Activated naive CD4-positive, alpha-beta T cell treated with anti-CD3 and anti-CD28 coated beads, Interleukin-2, amount 50 U/mL, for 24 hours (primary cell): ENCODE data around the gene PLA2G12A.

Experiments
- H3K27ac Mint-ChIP-seq: one replicate; pipeline ENCODE4 v1.8.0; 2021; ENCODE audit warnings: mild to moderate bottlenecking, mixed read lengths
- H3K27me3 Mint-ChIP-seq: one replicate; pipeline ENCODE4 v1.8.0; 2021; ENCODE audit warnings: mixed read lengths
- H3K36me3 Mint-ChIP-seq: one replicate; pipeline ENCODE4 v1.8.0; 2021; ENCODE audit warnings: mixed read lengths
- H3K4me1 Mint-ChIP-seq: one replicate; pipeline ENCODE4 v1.8.0; 2021; ENCODE audit warnings: mixed read lengths
- H3K4me3 Mint-ChIP-seq: one replicate; pipeline ENCODE4 v1.8.0; 2021; ENCODE audit warnings: mild to moderate bottlenecking, mixed read lengths
- H3K9me3 Mint-ChIP-seq: one replicate; pipeline ENCODE4 v1.8.0; 2021; ENCODE audit warnings: mixed read lengths

Gene PLA2G12A

GRCh38 chr4:109675181-109675580 lies 54.7 kb downstream of the PLA2G12A start:
- Mint-ChIP-seq H3K27me3 (no peaks in the 10 kb centered on the region), H3K27ac (peak overlapping the region; percentile 72), H3K36me3 (peaks cover 22% of the 10 kb centered on the region), H3K4me3 (no peak overlapping the region), H3K9me3 (no peaks in the 10 kb centered on the region), H3K4me1 (peaks cover 43% of the 10 kb centered on the region)

DNA sequence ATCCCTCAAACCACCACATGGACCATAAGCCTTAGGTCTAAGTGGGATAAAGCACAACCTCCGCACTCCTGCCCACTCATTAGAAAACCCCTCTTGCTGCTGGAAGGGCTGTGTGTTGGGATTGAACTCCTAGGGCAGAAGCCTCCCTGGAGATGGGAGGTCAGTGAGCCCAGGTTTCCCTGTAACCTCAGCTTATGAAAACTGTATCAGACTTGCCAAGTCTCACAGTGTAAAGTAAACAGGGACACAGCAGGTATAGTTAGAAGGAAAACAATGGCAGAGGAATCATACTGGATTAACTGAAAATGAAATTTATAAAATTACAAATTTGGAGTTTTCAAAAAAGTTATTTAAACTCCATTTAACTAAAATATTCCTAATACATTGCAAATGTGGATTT lies 56.6 kb downstream of the PLA2G12A start:
- H3K9me3 Mint-ChIP-seq, result no peaks in the 10 kb centered on the region
- no peaks in the 10 kb centered on the region for H3K27me3 Mint-ChIP-seq
- H3K4me1 Mint-ChIP-seq, result peaks cover 59% of the 10 kb centered on the region
- H3K27ac Mint-ChIP-seq, result no peak overlapping the region
- H3K36me3 Mint-ChIP-seq, result peaks cover 26% of the 10 kb centered on the region
- no peak overlapping the region for H3K4me3 Mint-ChIP-seq

- Mint-ChIP-seq H3K27me3 (no peaks in the 10 kb centered on the region), H3K27ac (no peak overlapping the region), H3K9me3 (no peaks in the 10 kb centered on the region), H3K4me1 (peaks cover 68% of the 10 kb centered on the region), H3K4me3 (no peak overlapping the region), H3K36me3 (peaks cover 26% of the 10 kb centered on the region)
These were observed 57.5 kb downstream of the PLA2G12A start for GRCh38 chr4:109672169-109672930.

DNA sequence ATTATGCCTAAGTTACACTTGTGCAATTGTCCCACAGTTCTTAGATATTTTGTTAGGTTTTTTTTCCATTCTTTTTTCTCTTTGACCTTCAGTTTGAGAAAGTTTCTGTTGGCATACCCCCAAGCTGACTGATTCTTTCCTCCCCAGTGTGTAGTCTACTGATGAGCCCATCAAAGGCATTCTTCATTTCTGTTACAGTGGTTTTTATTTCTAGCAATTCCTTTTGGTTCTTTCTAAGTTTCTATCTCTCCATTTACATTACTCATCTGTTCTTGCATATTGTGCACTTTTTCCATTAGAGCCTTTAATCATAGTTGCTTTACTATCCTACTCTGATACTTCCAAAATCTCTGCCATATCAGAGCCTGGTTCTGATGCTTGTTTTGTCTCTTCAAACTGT lies 58.5 kb downstream of the PLA2G12A start:
- Mint-ChIP-seq H3K27me3 (no peaks in the 10 kb centered on the region), H3K9me3 (no peaks in the 10 kb centered on the region), H3K36me3 (peaks cover 28% of the 10 kb centered on the region), H3K4me1 (peaks cover 74% of the 10 kb centered on the region), H3K4me3 (peak overlapping the region; percentile 34), H3K27ac (peak overlapping the region; percentile 91)

- Mint-ChIP-seq H3K9me3 (no peaks in the 10 kb centered on the region), H3K27ac (peak overlapping the region; percentile 69), H3K4me1 (peaks cover 78% of the 10 kb centered on the region), H3K27me3 (no peaks in the 10 kb centered on the region), H3K4me3 (peak overlapping the region; percentile 33), H3K36me3 (peaks cover 15% of the 10 kb centered on the region)
These were observed 63.9 kb downstream of the PLA2G12A start for GRCh38 chr4:109665783-109666485.

GRCh38 chr4:109662771-109663170 lies 67.1 kb downstream of the PLA2G12A start:
- Mint-ChIP-seq H3K36me3 (peaks cover 12% of the 10 kb centered on the region), H3K4me1 (peaks cover 67% of the 10 kb centered on the region), H3K27me3 (no peaks in the 10 kb centered on the region), H3K27ac (peak overlapping the region; percentile 30), H3K9me3 (no peaks in the 10 kb centered on the region), H3K4me3 (no peak overlapping the region)

- no peaks in the 10 kb centered on the region for H3K27me3 Mint-ChIP-seq
- H3K4me3 Mint-ChIP-seq, result no peak overlapping the region
- H3K36me3 Mint-ChIP-seq, result peaks cover 11% of the 10 kb centered on the region
- no peak overlapping the region for H3K27ac Mint-ChIP-seq
- no peaks in the 10 kb centered on the region for H3K9me3 Mint-ChIP-seq
- H3K4me1 Mint-ChIP-seq, result peaks cover 64% of the 10 kb centered on the region
These were observed 67.8 kb downstream of the PLA2G12A start for GRCh38 chr4:109662116-109662515.
